Measurements from ENCODE around the gene APOA1.

GRCh38 chr11:116793772-116794097 lies 43.7 kb downstream of the APOA1 start:
- no peak for TF ChIP-seq CTCF (IDR thresholded peaks at IDR 0.05)
- TF ChIP-seq POLR2A (IDR thresholded peaks at IDR 0.05; ENCODE audit: low read depth), result no peak
- no peak for TF ChIP-seq POLR2AphosphoS5 (IDR thresholded peaks at IDR 0.05)

Data from esophagus muscularis mucosa (tissue), 3 donors.